Activated CD4-positive, alpha-beta memory T cell treated with anti-CD3 and anti-CD28 coated beads for 36 hours (primary cell): ENCODE data around the gene GULP1. TPM values are rescaled to one million over a fixed set of nuclear protein-coding genes. Genes with fewer than 3 reads are reported as not detected.

Experiments
- microRNA-seq: library from miRNA; unstranded; fragments of <30 nt; microRNA quantifications from one replicate; pipeline ENCODE4 v1.2.0, GENCODE V29; 2022; ENCODE audit warnings: borderline number of aligned reads, borderline microRNAs expressed, borderline replicate concordance
- total RNA-seq, 2 experiments: library from RNA; stranded (reverse); gene quantifications; one replicate each; pipeline ENCODE4 v1.2.3, GENCODE V29; 2021

GULP1 gene
- total RNA-seq, 2 experiments from 2014 or later, result not detected

Small RNA genes lying within 50 kb of the gene (microRNA-seq; reads per million reads assigned to microRNA genes)
- gene MIR561, result not detected
